ENCODE measurements around the gene TMEM187. TPM values are rescaled to one million over a fixed set of nuclear protein-coding genes. Genes with fewer than 3 reads are reported as not detected.

TMEM187 gene
- total RNA-seq, 1 donor from 2014 or later = 6.7 TPM

- no peak overlapping the region for H3K4me3 Mint-ChIP-seq (ENCODE audit: unreplicated experiment)
Observed at GRCh38 chrX:153954558-153955227, 17.9 kb upstream of the TMEM187 start.

GRCh38 chrX:153955228-153955732 lies 17.3 kb upstream of the TMEM187 start:
- Mint-ChIP-seq H3K27me3 (ENCODE audit: unreplicated experiment) (no peaks in the 10 kb centered on the region), H3K36me3 (ENCODE audit: unreplicated experiment) (no peaks in the 10 kb centered on the region), H3K27ac (ENCODE audit: unreplicated experiment) (no peak overlapping the region), H3K4me1 (ENCODE audit: low read depth, unreplicated experiment) (no peaks in the 10 kb centered on the region), H3K4me3 (ENCODE audit: unreplicated experiment) (no peak overlapping the region), H3K9me3 (ENCODE audit: unreplicated experiment) (peaks cover 3% of the 10 kb centered on the region)
- DNase-seq = no peak
- no peak for TF ChIP-seq CTCF (IDR thresholded peaks at IDR 0.05; ENCODE audit: partially characterized antibody, unreplicated experiment)

More at GRCh38 chrX:153954558-153955227, 17.9 kb upstream of the TMEM187 start:
- Mint-ChIP-seq H3K36me3 (ENCODE audit: unreplicated experiment) (no peaks in the 10 kb centered on the region), H3K4me1 (ENCODE audit: low read depth, unreplicated experiment) (no peaks in the 10 kb centered on the region), H3K27me3 (ENCODE audit: unreplicated experiment) (no peaks in the 10 kb centered on the region), H3K9me3 (ENCODE audit: unreplicated experiment) (peaks cover 3% of the 10 kb centered on the region), H3K27ac (ENCODE audit: unreplicated experiment) (no peak overlapping the region)
- DNase-seq = no peak
- no peak for TF ChIP-seq CTCF (IDR thresholded peaks at IDR 0.05; ENCODE audit: partially characterized antibody, unreplicated experiment)

DNA sequence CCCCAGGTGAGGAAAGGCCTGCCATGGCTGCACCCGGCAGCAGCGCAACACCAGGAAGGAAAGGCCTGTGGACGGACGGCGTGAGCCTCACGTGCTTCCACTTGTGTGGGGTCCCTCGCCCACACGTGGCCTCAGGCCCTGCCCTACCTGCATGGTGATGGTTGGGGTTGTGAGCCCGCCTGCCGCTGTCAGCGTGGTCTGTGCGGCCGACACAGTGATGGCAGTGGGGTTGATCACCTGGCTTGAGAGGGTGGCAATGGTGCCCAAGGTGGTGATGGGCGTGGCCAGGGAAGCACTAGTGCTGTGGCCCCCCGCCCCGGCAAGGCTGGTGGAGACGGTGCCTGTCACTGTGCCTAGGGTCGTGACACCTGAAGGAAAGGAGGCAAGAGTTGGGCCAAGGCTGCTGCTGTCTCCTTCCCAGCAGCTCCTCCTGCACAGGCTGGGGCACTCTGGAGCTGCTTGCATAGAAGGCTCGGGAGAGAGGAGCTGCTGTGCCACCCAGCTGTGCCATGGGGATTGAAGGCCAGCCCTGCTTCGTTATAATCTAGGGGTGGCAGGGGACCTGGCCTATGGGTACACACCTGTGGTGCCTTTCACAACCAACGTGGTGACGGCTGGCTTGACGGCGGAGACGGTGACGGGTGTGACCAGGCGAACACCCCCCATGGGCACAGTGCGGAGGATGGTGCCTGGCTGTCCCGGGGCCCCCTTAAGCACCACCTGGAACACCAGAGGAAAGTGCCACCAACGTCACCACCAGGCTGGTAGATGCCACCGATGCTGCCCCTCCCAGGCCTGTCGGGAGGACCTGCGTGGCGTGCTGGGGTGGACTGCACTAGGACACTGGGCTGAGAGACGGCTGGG lies 16.3 kb upstream of the TMEM187 start:
- DNase-seq = no peak
- peaks cover 3% of the 10 kb centered on the region for H3K9me3 Mint-ChIP-seq (ENCODE audit: unreplicated experiment)
- TF ChIP-seq CTCF (IDR thresholded peaks at IDR 0.05; ENCODE audit: partially characterized antibody, unreplicated experiment) = no peak
- H3K36me3 Mint-ChIP-seq (ENCODE audit: unreplicated experiment) = no peaks in the 10 kb centered on the region
- no peak overlapping the region for H3K27ac Mint-ChIP-seq (ENCODE audit: unreplicated experiment)
- H3K27me3 Mint-ChIP-seq (ENCODE audit: unreplicated experiment) = no peaks in the 10 kb centered on the region
- no peak overlapping the region for H3K4me3 Mint-ChIP-seq (ENCODE audit: unreplicated experiment)
- no peaks in the 10 kb centered on the region for H3K4me1 Mint-ChIP-seq (ENCODE audit: low read depth, unreplicated experiment)

GRCh38 chrX:153957224-153957623 lies 15.3 kb upstream of the TMEM187 start:
- Mint-ChIP-seq H3K27ac (ENCODE audit: unreplicated experiment) (no peak overlapping the region), H3K9me3 (ENCODE audit: unreplicated experiment) (peaks cover 3% of the 10 kb centered on the region), H3K4me1 (ENCODE audit: low read depth, unreplicated experiment) (no peaks in the 10 kb centered on the region), H3K4me3 (ENCODE audit: unreplicated experiment) (no peak overlapping the region), H3K36me3 (ENCODE audit: unreplicated experiment) (no peaks in the 10 kb centered on the region), H3K27me3 (ENCODE audit: unreplicated experiment) (peaks cover 2% of the 10 kb centered on the region)
- TF ChIP-seq CTCF (IDR thresholded peaks at IDR 0.05; ENCODE audit: partially characterized antibody, unreplicated experiment) = no peak
- DNase-seq = no peak

Measured in glutamatergic neuron (in vitro differentiated cells).